ENCODE data around the gene ACOT8. TPM values are rescaled to one million over a fixed set of nuclear protein-coding genes. Genes with fewer than 3 reads are reported as not detected.

ACOT8 gene
- total and polyA plus RNA-seq, 4 donors: 24.7 to 34.3 (median 31.9) TPM

- ATAC-seq (ENCODE audit: insufficient read depth, low FRiP score): no peak
- no peaks in the 10 kb centered on the region for H3K36me3 ChIP-seq (ENCODE audit: control insufficient read depth in 4 of 4, insufficient read depth in 4 of 4, low read length in 4 of 4)
Measured at GRCh38 chr20:45863543-45864470, 6.6 kb upstream of the ACOT8 start.

GRCh38 chr20:45861221-45862075 is 4.3 kb upstream of the ACOT8 start:
- Histone ChIP-seq H3K36me3 (ENCODE audit: control insufficient read depth in 4 of 4, insufficient read depth in 4 of 4, low read length in 4 of 4) (peaks cover 0 to 4% (median 0%) of the 10 kb centered on the region in 4 donors), H3K9ac (ENCODE audit: insufficient read depth in 1 of 2, low read length in 2 of 2) (no peak overlapping the region), H3K4me3 (no peak overlapping the region), H3K27me3 (ENCODE audit: control insufficient read depth in 3 of 3, insufficient read depth in 3 of 3, low read length in 2 of 3) (no peaks in the 10 kb centered on the region), H3K9me3 (ENCODE audit: control insufficient read depth in 4 of 4, insufficient read depth in 3 of 4, low read length in 3 of 4) (no peaks in the 10 kb centered on the region), H3K4me1 (ENCODE audit: control insufficient read depth in 5 of 5, insufficient read depth in 5 of 5, low read length in 5 of 5) (peaks cover 2 to 11% (median 7%) of the 10 kb centered on the region in 5 donors), H3K27ac (ENCODE audit: low read depth in 1 of 2, low read length in 1 of 2) (no peak overlapping the region)
- TF ChIP-seq CTCF (IDR thresholded peaks at IDR 0.05; ENCODE audit: control extremely low read depth, extremely low read depth): no peak
- no peak for ATAC-seq (ENCODE audit: insufficient read depth, low FRiP score)
- peak in 1 of 3 donors; percentile 13 for DNase-seq
- 92 to 96% methylated on average over 7 of the region's 7 CpGs for WGBS, 2 donors

More at GRCh38 chr20:45863543-45864470, 6.6 kb upstream of the ACOT8 start:
- H3K4me1 ChIP-seq (ENCODE audit: control insufficient read depth in 5 of 5, insufficient read depth in 5 of 5, low read length in 5 of 5): peaks cover 0 to 2% (median 0%) of the 10 kb centered on the region in 5 donors
- WGBS, 2 donors: 90 to 91% methylated on average over 7 of the region's 7 CpGs
- H3K4me3 ChIP-seq: no peak overlapping the region
- no peak overlapping the region for H3K27ac ChIP-seq (ENCODE audit: low read depth in 1 of 2, low read length in 1 of 2)
- no peak for TF ChIP-seq CTCF (IDR thresholded peaks at IDR 0.05; ENCODE audit: control extremely low read depth, extremely low read depth)
- no peak for DNase-seq
- H3K9ac ChIP-seq (ENCODE audit: insufficient read depth in 1 of 2, low read length in 2 of 2): no peak overlapping the region
- H3K9me3 ChIP-seq (ENCODE audit: control insufficient read depth in 4 of 4, insufficient read depth in 3 of 4, low read length in 3 of 4): no peaks in the 10 kb centered on the region
- H3K27me3 ChIP-seq (ENCODE audit: control insufficient read depth in 3 of 3, insufficient read depth in 3 of 3, low read length in 2 of 3): no peaks in the 10 kb centered on the region

GRCh38 chr20:45860560-45861220 is 3.5 kb upstream of the ACOT8 start:
- no peaks in the 10 kb centered on the region for H3K27me3 ChIP-seq (ENCODE audit: control insufficient read depth in 3 of 3, insufficient read depth in 3 of 3, low read length in 2 of 3)
- H3K4me1 ChIP-seq (ENCODE audit: control insufficient read depth in 5 of 5, insufficient read depth in 5 of 5, low read length in 5 of 5): peaks cover 2 to 19% (median 12%) of the 10 kb centered on the region in 5 donors
- H3K4me3 ChIP-seq: no peak overlapping the region
- ATAC-seq (ENCODE audit: insufficient read depth, low FRiP score) (no peak), DNase-seq (no peak)
- no peaks in the 10 kb centered on the region for H3K9me3 ChIP-seq (ENCODE audit: control insufficient read depth in 4 of 4, insufficient read depth in 3 of 4, low read length in 3 of 4)
- peaks cover 0 to 4% (median 0%) of the 10 kb centered on the region in 4 donors for H3K36me3 ChIP-seq (ENCODE audit: control insufficient read depth in 4 of 4, insufficient read depth in 4 of 4, low read length in 4 of 4)
- H3K27ac ChIP-seq (ENCODE audit: low read depth in 1 of 2, low read length in 1 of 2): no peak overlapping the region
- WGBS, 2 donors: 63 to 78% methylated on average over 7 of the region's 7 CpGs
- TF ChIP-seq CTCF (IDR thresholded peaks at IDR 0.05; ENCODE audit: control extremely low read depth, extremely low read depth): no peak
- no peak overlapping the region for H3K9ac ChIP-seq (ENCODE audit: insufficient read depth in 1 of 2, low read length in 2 of 2)
